ENCODE data around the gene CENPE.

GRCh38 chr4:103074744-103075434 lies 123.3 kb downstream of the CENPE start:
- TF ChIP-seq FOXA2 (IDR thresholded peaks at IDR 0.05) (no peak), CTCF (IDR thresholded peaks at IDR 0.05; ENCODE audit: low read depth, low read length, missing input control) (no peak), REST (IDR thresholded peaks at IDR 0.05) (no peak), MAX (IDR thresholded peaks at IDR 0.05) (no peak), GABPA (IDR thresholded peaks at IDR 0.05 in 1 of 2, conservative IDR thresholded peaks at IDR 0.05 in 1 of 2) (no peak), TAF1 (conservative IDR thresholded peaks at IDR 0.05) (no peak), YY1 (IDR thresholded peaks at IDR 0.05) (no peak), FOXA1 (IDR thresholded peaks at IDR 0.05) (no peak), RAD21 (IDR thresholded peaks at IDR 0.05) (no peak), ZBTB33 (IDR thresholded peaks at IDR 0.05) (no peak), SP1 (IDR thresholded peaks at IDR 0.05) (no peak), JUND (IDR thresholded peaks at IDR 0.05) (no peak), RXRA (IDR thresholded peaks at IDR 0.05) (no peak)

All from liver (tissue), 3 donors.